GM21737 (cell line): ENCODE measurements around the gene FIGN.

Source experiments
- ATAC-seq: cut with Tn5 transposase; IDR thresholded peaks from one replicate; pipeline ENCODE4 v1.9.1; 2021; ENCODE audit warnings: mild to moderate bottlenecking, moderate library complexity; ENCODE audit not compliant: unreplicated experiment

The FIGN gene

GRCh38 chr2:163572850-163573249 is 163.0 kb downstream of the FIGN start:
- no peak for ATAC-seq

GRCh38 chr2:163571423-163572102 is 164.2 kb downstream of the FIGN start:
- ATAC-seq = no peak

- ATAC-seq = no peak
These were observed 165.4 kb downstream of the FIGN start for GRCh38 chr2:163570391-163570790.

GRCh38 chr2:163565192-163565591 is 170.6 kb downstream of the FIGN start:
- no peak for ATAC-seq

- ATAC-seq = no peak
These were observed 171.6 kb downstream of the FIGN start for GRCh38 chr2:163564236-163564635.

- ATAC-seq = no peak
These were observed 172.5 kb downstream of the FIGN start for GRCh38 chr2:163563336-163563735.

GRCh38 chr2:163558251-163559021 is 177.4 kb downstream of the FIGN start:
- no peak for ATAC-seq

GRCh38 chr2:163556511-163556910 is 179.3 kb downstream of the FIGN start:
- no peak for ATAC-seq

- no peak for ATAC-seq
These were observed 180.9 kb downstream of the FIGN start for GRCh38 chr2:163554864-163555263.

GRCh38 chr2:163553601-163554000 is 182.2 kb downstream of the FIGN start:
- no peak for ATAC-seq

GRCh38 chr2:163552758-163553157 is 183.1 kb downstream of the FIGN start:
- no peak for ATAC-seq

- ATAC-seq = no peak
These were observed 184.0 kb downstream of the FIGN start for GRCh38 chr2:163551616-163552373.

GRCh38 chr2:163548970-163549369 is 186.8 kb downstream of the FIGN start:
- no peak for ATAC-seq
